ENCODE measurements around the gene RCOR1.

DNA sequence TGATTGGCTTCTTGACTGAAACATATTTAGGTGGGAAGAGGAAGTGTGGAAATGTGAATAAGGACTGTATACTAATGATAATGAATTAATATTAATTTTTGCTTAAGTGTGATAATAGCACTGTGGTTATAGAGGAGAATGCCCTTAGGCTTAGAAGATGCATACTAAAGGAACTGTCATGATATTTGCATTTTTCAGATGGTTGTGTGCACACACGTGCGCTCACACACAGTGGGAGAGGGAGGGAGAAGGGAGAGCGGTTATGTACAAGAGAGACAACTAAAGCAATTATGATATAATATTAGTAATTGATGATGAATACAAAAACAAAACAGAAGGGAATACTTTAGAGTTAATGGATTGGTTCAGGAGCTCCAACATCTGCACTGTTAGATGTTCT lies 54.2 kb downstream of the RCOR1 start:
- TF ChIP-seq POLR2A (IDR thresholded peaks at IDR 0.05; ENCODE audit: low read length) = no peak
- no peak for TF ChIP-seq GATA1 (IDR thresholded peaks at IDR 0.05; ENCODE audit: low read depth, low read length)

Measured in erythroblast (primary cell).